Mesenchymal stem cell (in vitro differentiated cells and primary cell): Measurements from ENCODE around the gene MKRN2.
A peak's percentile ranks its signal among the peaks of the same experiment; 100 is the strongest.

Experiments used
- DNase-seq: peaks from one replicate; pipeline ENCODE4 v3.0.0-alpha.2; 2013
- H2AFZ ChIP-seq: one replicate; pipeline ENCODE4 v1.6.1; 2013; ENCODE audit warnings: low read depth, mild to moderate bottlenecking, control low read depth, inconsistent platforms, low read length, moderate library complexity
- H2AK5ac ChIP-seq: 2 replicates; pipeline ENCODE4 v1.6.1; 2013; ENCODE audit warnings: low read length, moderate library complexity, mild to moderate bottlenecking, inconsistent platforms; ENCODE audit not compliant: severe bottlenecking
- H2BK120ac ChIP-seq: one replicate; pipeline ENCODE4 v1.6.1; 2013; ENCODE audit warnings: low read depth, mild to moderate bottlenecking, inconsistent platforms, low read length, moderate library complexity
- H2BK12ac ChIP-seq, 2 experiments: one replicate each; pipeline ENCODE4 v1.6.1; 2013; ENCODE audit warnings: inconsistent platforms in 2 of 2, low read length in 2 of 2, mild to moderate bottlenecking in 2 of 2, moderate library complexity in 2 of 2, control low read depth in 1 of 2
- H2BK15ac ChIP-seq: one replicate; pipeline ENCODE4 v1.6.1; 2013; ENCODE audit warnings: mild to moderate bottlenecking, low read depth, inconsistent platforms; ENCODE audit not compliant: poor library complexity, severe bottlenecking
- H2BK5ac ChIP-seq: 2 replicates; pipeline ENCODE4 v1.6.1; 2013; ENCODE audit warnings: low read depth, mild to moderate bottlenecking, low read length, control low read depth, inconsistent platforms; ENCODE audit not compliant: poor library complexity, severe bottlenecking
- H3K14ac ChIP-seq, 2 experiments: one replicate each; pipeline ENCODE4 v1.6.1; 2013; ENCODE audit warnings: inconsistent platforms in 2 of 2, low read length in 2 of 2, control low read depth in 1 of 2, mild to moderate bottlenecking in 1 of 2, moderate library complexity in 1 of 2
- H3K18ac ChIP-seq, 2 experiments: one replicate each; pipeline ENCODE4 v1.6.1; 2013; ENCODE audit warnings: inconsistent platforms in 2 of 2, low read length in 2 of 2, control low read depth in 1 of 2, low read depth in 1 of 2, mild to moderate bottlenecking in 1 of 2
- H3K23ac ChIP-seq, 2 experiments: one replicate each; pipeline ENCODE4 v1.6.1; 2013; ENCODE audit warnings: inconsistent platforms in 2 of 2, low read length in 2 of 2, mild to moderate bottlenecking in 2 of 2, moderate library complexity in 2 of 2, control low read depth in 1 of 2
- H3K27ac ChIP-seq: 2 replicates; pipeline ENCODE4 v1.5.1; 2013; ENCODE audit warnings: mild to moderate bottlenecking, moderate library complexity, low read length, control low read depth, inconsistent platforms; ENCODE audit not compliant: poor library complexity, severe bottlenecking
- H3K27me3 ChIP-seq, 2 experiments: 2 replicates each; pipeline versions ENCODE4 v1.6.1 to v1.7.0; 2013; ENCODE audit warnings: low read length in 2 of 2, mild to moderate bottlenecking in 2 of 2, moderate library complexity in 2 of 2, control low read depth in 1 of 2, inconsistent platforms in 1 of 2; ENCODE audit not compliant: control insufficient read depth in 1 of 2, insufficient read depth in 1 of 2
- H3K36me3 ChIP-seq, 2 experiments: 2 replicates each; pipeline versions ENCODE4 v1.6.1 to v1.7.0; 2013; ENCODE audit warnings: low read length in 2 of 2, control low read depth in 1 of 2, inconsistent platforms in 1 of 2, low read depth in 1 of 2, mild to moderate bottlenecking in 1 of 2; ENCODE audit not compliant: insufficient read depth in 2 of 2, control insufficient read depth in 1 of 2
- H3K4ac ChIP-seq, 2 experiments: one replicate each; pipeline ENCODE4 v1.6.1; 2013; ENCODE audit warnings: inconsistent platforms in 2 of 2, low read length in 2 of 2, mild to moderate bottlenecking in 2 of 2, moderate library complexity in 2 of 2, control low read depth in 1 of 2, low read depth in 1 of 2
- H3K4me1 ChIP-seq: 2 replicates; pipeline ENCODE4 v1.6.1; 2013; ENCODE audit warnings: low read depth, low read length, control low read depth; ENCODE audit not compliant: control insufficient read depth, insufficient read depth
- H3K4me2 ChIP-seq: 2 replicates; pipeline ENCODE4 v1.6.1; 2013; ENCODE audit warnings: low read length, mild to moderate bottlenecking, inconsistent platforms; ENCODE audit not compliant: poor library complexity, severe bottlenecking
- H3K4me3 ChIP-seq, 2 experiments: 2 replicates each; pipeline versions ENCODE4 v1.5.1 to v1.7.0; 2013; ENCODE audit warnings: low read length in 2 of 2, mild to moderate bottlenecking in 2 of 2, control low read depth in 1 of 2, low read depth in 1 of 2; ENCODE audit not compliant: insufficient read depth in 1 of 2
- H3K79me1 ChIP-seq: replicated peaks from 2 replicates; pipeline ENCODE4 v1.6.1; 2013; ENCODE audit warnings: mild to moderate bottlenecking, control low read depth, low read length, inconsistent platforms; ENCODE audit not compliant: poor library complexity, severe bottlenecking
- H3K9ac ChIP-seq: 2 replicates; pipeline ENCODE4 v1.7.0; 2013; ENCODE audit warnings: mild to moderate bottlenecking, low read length, moderate library complexity
- H3K9me3 ChIP-seq: 2 replicates; pipeline ENCODE4 v1.7.0; 2013; ENCODE audit warnings: mild to moderate bottlenecking, low read length; ENCODE audit not compliant: control insufficient read depth
- H4K8ac ChIP-seq: one replicate; pipeline ENCODE4 v1.6.1; 2013; ENCODE audit warnings: inconsistent platforms, mild to moderate bottlenecking, low read length, moderate library complexity
- H4K91ac ChIP-seq: one replicate; pipeline ENCODE4 v1.6.1; 2013; ENCODE audit warnings: mild to moderate bottlenecking, low read length, inconsistent platforms
- WGBS: methylation state at CpG from one replicate; pipeline ENCODE4 v1.1.7; 2013; ENCODE audit warnings: mixed read lengths; 5-methylcytosine and 5-hydroxymethylcytosine counted together

MKRN2 gene

DNA sequence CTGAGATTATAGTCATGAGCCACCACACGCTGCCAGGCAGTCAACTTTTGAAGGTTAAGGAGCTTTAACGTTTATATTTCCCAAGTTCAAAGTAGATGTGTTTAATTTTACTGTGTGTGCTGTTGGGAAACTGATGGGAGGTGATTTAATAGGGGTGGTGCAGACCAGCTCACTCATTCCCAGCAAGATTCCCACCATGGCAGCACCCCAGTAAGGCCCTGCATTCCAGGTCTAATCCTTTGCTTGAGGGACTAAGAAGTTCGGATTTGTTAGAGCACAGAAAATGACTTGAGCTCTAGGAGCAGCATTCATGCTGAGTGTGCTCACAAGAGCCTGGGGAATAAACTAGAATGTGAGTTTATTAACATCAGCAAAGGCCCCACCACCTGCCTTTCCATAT is 47.4 kb upstream of the MKRN2 start:
- H3K9ac ChIP-seq: no peak overlapping the region
- H3K23ac ChIP-seq: no peak overlapping the region
- no peak overlapping the region for H2BK15ac ChIP-seq
- H3K27me3 ChIP-seq: no peaks in the 10 kb centered on the region
- H3K36me3 ChIP-seq: peaks cover 8 to 45% of the 10 kb centered on the region in 2 experiments
- H3K14ac ChIP-seq: no peak overlapping the region
- peak; percentile 9 for DNase-seq
- no peak overlapping the region for H3K18ac ChIP-seq
- H3K4me2 ChIP-seq: no peak overlapping the region
- H4K91ac ChIP-seq: no peak overlapping the region
- no peak overlapping the region for H2BK12ac ChIP-seq
- H2AFZ ChIP-seq: no peak overlapping the region
- H3K27ac ChIP-seq: peak overlapping the region; percentile 28
- H2BK5ac ChIP-seq: no peak overlapping the region
- H3K4me1 ChIP-seq: peaks cover 12% of the 10 kb centered on the region
- H4K8ac ChIP-seq: peak overlapping the region; percentile 19
- WGBS: 82% methylated on average over 3 of the region's 3 CpGs
- no peak overlapping the region for H3K4ac ChIP-seq
- no peak overlapping the region for H3K4me3 ChIP-seq
- peaks cover 15% of the 10 kb centered on the region for H3K79me1 ChIP-seq
- no peaks in the 10 kb centered on the region for H3K9me3 ChIP-seq
- H2AK5ac ChIP-seq: peak overlapping the region; percentile 39
- no peak overlapping the region for H2BK120ac ChIP-seq

DNA sequence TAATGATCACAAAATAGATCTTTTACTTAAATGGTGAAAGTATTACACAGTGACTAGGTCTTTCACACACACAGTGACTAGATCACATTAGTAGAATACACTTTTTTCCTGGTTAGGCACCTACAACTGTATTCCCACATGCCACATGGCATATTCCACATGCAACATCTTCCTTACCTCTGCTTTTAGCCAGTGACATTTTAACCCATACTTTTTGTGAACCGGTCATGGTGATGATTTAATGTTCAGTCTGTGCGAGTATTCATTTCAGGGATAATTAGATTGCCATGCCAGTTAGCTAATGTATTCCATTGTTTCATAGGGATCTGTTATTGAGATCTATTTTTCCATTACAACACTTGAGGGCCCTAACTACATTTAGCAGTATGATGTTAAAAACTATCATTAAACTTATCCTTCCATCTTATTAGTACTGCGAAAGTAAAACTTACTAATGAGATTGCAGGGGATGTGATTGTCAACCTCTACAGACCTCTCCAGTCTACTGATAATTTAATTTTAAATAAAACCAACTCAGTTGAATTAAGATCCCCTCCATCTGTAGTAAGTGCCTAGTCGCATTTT is 44.3 kb upstream of the MKRN2 start:
- H3K18ac ChIP-seq: no peak overlapping the region
- H3K23ac ChIP-seq: no peak overlapping the region
- no peaks in the 10 kb centered on the region for H3K9me3 ChIP-seq
- no peak overlapping the region for H2BK12ac ChIP-seq
- H4K91ac ChIP-seq: no peak overlapping the region
- H3K4me3 ChIP-seq: no peak overlapping the region
- peaks cover 3 to 41% of the 10 kb centered on the region in 2 experiments for H3K36me3 ChIP-seq
- H3K14ac ChIP-seq: no peak overlapping the region
- H2AK5ac ChIP-seq: no peak overlapping the region
- no peak overlapping the region for H3K27ac ChIP-seq
- H2BK120ac ChIP-seq: no peak overlapping the region
- no peaks in the 10 kb centered on the region for H3K27me3 ChIP-seq
- no peak overlapping the region for H3K9ac ChIP-seq
- no peak overlapping the region for H4K8ac ChIP-seq
- peaks cover 15% of the 10 kb centered on the region for H3K4me1 ChIP-seq
- no peak overlapping the region for H3K4me2 ChIP-seq
- no peak overlapping the region for H3K4ac ChIP-seq
- H2BK15ac ChIP-seq: no peak overlapping the region
- peaks cover 15% of the 10 kb centered on the region for H3K79me1 ChIP-seq
- H2BK5ac ChIP-seq: no peak overlapping the region
- 100% methylated on average over 2 of the region's 4 CpGs for WGBS
- no peak for DNase-seq
- H2AFZ ChIP-seq: no peak overlapping the region

DNA sequence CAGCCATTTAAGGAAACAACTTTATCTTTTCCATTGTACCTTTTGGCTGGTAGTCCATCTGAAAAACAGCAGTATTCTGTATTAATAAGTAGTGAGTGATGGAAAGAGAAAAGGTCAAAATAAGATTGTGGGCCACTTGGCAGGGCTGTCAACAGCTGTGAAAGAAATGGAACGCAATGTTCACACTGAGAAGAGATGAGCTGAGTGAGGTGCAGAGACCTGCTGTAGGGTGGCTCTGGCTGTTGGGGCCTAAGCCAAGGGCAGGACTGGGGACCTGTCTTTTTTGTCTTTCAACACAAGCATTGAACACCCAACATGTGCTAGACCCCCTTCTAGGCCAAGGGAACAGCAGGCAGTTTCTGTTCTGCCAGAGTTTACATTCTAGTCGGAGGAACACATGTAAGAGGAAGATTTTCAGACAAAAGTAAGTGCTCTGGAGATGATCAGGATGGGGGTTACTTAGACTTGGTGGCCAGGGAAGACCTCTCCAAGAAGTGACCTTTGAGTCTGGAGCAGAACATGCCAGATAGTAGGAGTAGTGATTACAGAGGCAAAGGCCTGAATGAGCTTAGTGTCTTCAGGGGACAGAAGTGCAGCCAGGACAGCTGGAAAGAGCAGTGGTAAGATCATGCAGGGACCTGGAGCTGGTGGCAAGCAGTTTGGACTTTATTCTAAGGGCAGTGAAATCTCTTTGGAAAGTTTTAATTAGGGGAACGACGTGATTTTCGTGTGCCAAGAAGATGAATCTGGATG is 43.0 kb upstream of the MKRN2 start:
- H2AK5ac ChIP-seq: peak overlapping the region; percentile 26
- H3K27ac ChIP-seq: no peak overlapping the region
- H3K27me3 ChIP-seq: no peaks in the 10 kb centered on the region
- H3K79me1 ChIP-seq: peaks cover 16% of the 10 kb centered on the region
- no peak overlapping the region for H3K18ac ChIP-seq
- no peak overlapping the region for H2AFZ ChIP-seq
- no peak overlapping the region for H4K8ac ChIP-seq
- no peak overlapping the region for H2BK120ac ChIP-seq
- no peak overlapping the region for H3K9ac ChIP-seq
- no peak overlapping the region for H3K23ac ChIP-seq
- no peak for DNase-seq
- peaks cover 13% of the 10 kb centered on the region for H3K4me1 ChIP-seq
- H2BK5ac ChIP-seq: no peak overlapping the region
- H3K4me3 ChIP-seq: no peak overlapping the region
- no peaks in the 10 kb centered on the region for H3K9me3 ChIP-seq
- WGBS: 96% methylated on average over 5 of the region's 5 CpGs
- no peak overlapping the region for H2BK15ac ChIP-seq
- H2BK12ac ChIP-seq: no peak overlapping the region
- H4K91ac ChIP-seq: no peak overlapping the region
- peak overlapping the region in 1 of 2 experiments; percentile 1 for H3K14ac ChIP-seq
- no peak overlapping the region for H3K4me2 ChIP-seq
- no peak overlapping the region for H3K4ac ChIP-seq
- peaks cover 3 to 48% of the 10 kb centered on the region in 2 experiments for H3K36me3 ChIP-seq

DNA sequence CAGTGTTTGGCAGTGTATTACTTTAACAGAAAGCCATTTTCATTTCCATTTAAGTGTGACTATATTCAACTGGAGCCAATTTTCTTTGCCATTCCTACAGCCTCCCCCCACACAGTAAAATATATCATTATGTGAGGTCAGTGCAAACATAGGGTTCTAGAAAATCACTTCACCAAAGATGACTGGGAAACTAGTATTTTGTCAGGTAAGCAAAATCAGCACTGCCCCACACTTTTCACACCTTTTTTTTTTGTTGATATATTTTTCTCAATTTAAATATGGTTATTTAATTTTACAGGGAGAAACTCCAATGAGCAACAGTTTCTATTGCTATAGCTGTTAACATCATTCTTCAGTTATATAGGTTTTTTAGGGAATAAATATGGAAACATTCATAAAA is 41.3 kb upstream of the MKRN2 start:
- Histone ChIP-seq H3K4me1 (peaks cover 7% of the 10 kb centered on the region), H2BK120ac (no peak overlapping the region), H3K36me3 (peaks cover 7 to 45% of the 10 kb centered on the region in 2 experiments), H2BK12ac (no peak overlapping the region), H3K4me2 (no peak overlapping the region), H3K4me3 (no peak overlapping the region), H3K27ac (no peak overlapping the region), H3K4ac (no peak overlapping the region), H3K9me3 (no peaks in the 10 kb centered on the region), H3K18ac (no peak overlapping the region), H4K8ac (no peak overlapping the region), H3K9ac (no peak overlapping the region), H3K79me1 (peaks cover 11% of the 10 kb centered on the region), H3K27me3 (no peaks in the 10 kb centered on the region), H3K14ac (no peak overlapping the region), H2BK15ac (no peak overlapping the region), H2AFZ (no peak overlapping the region), H2BK5ac (no peak overlapping the region), H4K91ac (no peak overlapping the region), H3K23ac (no peak overlapping the region), H2AK5ac (no peak overlapping the region)
- no peak for DNase-seq
